Stimulated activated naive B cell treated with anti-CD40 and anti-IgM and Interleukin-4, amounts not matched to agents 10 μg/mL and 1 μg/mL and 100 μg/mL, for 72 hours (primary cell): ENCODE measurements around the gene KAT7.
A peak's percentile ranks its signal among the peaks of the same experiment; 100 is the strongest.

ENCODE experiments used
- ATAC-seq, 2 donors: fragments of 150-1000 bp; cut with Tn5 transposase; replicated peaks; 2 replicates each; pipeline ENCODE4 v1.10.0; 2021; ENCODE audit warnings: moderate library complexity in 1 of 2
- DNase-seq: peaks from one replicate; pipeline ENCODE4 v3.0.0; 2021
- H3K27ac Mint-ChIP-seq: one replicate; pipeline ENCODE4 v1.8.0; 2022; ENCODE audit warnings: mild to moderate bottlenecking, mixed read lengths
- H3K27me3 Mint-ChIP-seq, 2 donors: one replicate each; pipeline ENCODE4 v1.8.0; 2022; ENCODE audit warnings: mixed read lengths in 2 of 2
- H3K36me3 Mint-ChIP-seq, 2 donors: one replicate each; pipeline ENCODE4 v1.8.0; 2022; ENCODE audit warnings: mixed read lengths in 2 of 2, mild to moderate bottlenecking in 1 of 2
- H3K4me1 Mint-ChIP-seq, 2 donors: one replicate each; pipeline ENCODE4 v1.8.0; 2022; ENCODE audit warnings: mixed read lengths in 2 of 2, mild to moderate bottlenecking in 1 of 2
- H3K4me3 Mint-ChIP-seq, 2 donors: one replicate each; pipeline ENCODE4 v1.8.0; 2022; ENCODE audit warnings: mild to moderate bottlenecking in 2 of 2, mixed read lengths in 2 of 2, moderate library complexity in 1 of 2
- H3K9me3 Mint-ChIP-seq, 2 donors: one replicate each; pipeline ENCODE4 v1.8.0; 2022; ENCODE audit warnings: mixed read lengths in 2 of 2, mild to moderate bottlenecking in 1 of 2

Gene KAT7

DNA sequence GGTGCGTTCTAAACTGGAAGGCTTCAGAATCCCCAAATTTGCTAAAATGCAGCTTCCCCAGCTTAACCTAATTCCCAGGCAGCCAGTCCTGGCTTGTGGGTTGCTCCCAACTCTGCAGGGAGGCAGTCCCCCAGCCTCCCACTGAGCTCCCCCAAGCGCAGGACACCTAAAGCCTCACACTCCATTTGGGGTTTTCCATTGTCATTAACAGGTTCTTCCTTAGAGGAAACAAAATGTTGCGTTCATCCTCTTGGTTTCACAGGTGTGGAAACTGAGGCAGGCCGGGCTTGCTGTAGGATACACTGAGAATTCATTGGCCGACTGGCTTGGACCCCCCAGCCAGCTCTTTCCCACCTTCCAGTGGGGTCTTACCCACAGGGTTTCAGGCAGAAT lies 61.7 kb downstream of the KAT7 start:
- peak overlapping the region in 1 of 2 donors; percentile 77 for H3K4me3 Mint-ChIP-seq
- H3K27ac Mint-ChIP-seq = no peak overlapping the region

DNA sequence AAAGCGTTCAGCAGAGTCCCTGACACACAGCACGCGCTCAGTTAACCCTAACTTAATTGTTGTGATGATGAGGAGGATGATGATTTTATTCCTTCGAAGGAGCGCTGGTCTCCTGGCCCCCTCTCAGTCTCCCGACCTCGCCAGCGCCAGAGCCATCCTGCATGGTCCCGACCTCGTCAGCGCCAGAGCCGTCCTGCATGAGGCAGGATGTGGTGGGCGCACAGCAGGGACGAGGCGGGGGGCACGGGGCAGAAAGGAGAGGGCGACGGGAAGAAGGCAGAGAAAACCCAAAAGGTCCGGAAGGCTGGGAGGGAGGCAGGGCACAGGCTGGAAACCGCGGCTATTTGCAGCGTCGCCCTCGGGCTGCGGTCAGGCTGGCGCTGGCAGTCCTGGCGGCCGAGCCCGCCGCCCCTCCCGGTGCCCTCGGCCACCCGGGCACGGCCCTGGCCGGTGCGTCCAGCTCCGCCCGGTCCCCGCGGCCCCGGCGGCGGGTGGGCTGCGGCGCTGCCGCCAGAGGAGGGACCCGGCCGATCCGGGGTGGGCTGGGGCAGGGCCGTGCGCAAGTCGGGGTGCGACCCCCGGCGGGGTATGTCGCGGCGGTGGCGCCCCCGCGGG lies 62.4 kb downstream of the KAT7 start:
- Mint-ChIP-seq H3K27ac (peak overlapping the region; percentile 92), H3K4me3 (peak overlapping the region; percentile 84 to 93), H3K36me3 (peaks cover 7 to 10% of the 10 kb centered on the region in 2 donors), H3K27me3 (peaks cover 43 to 51% of the 10 kb centered on the region in 2 donors), H3K4me1 (peaks cover 15 to 17% of the 10 kb centered on the region in 2 donors), H3K9me3 (no peaks in the 10 kb centered on the region)
- ATAC-seq (peak; percentile 11 to 28), DNase-seq (no peak)

More for the DNA sequence above, 61.7 kb downstream of the KAT7 start:
- peaks cover 7 to 14% of the 10 kb centered on the region in 2 donors for H3K36me3 Mint-ChIP-seq
- DNase-seq (no peak), ATAC-seq (no peak)
- peaks cover 16 to 19% of the 10 kb centered on the region in 2 donors for H3K4me1 Mint-ChIP-seq
- peaks cover 36 to 44% of the 10 kb centered on the region in 2 donors for H3K27me3 Mint-ChIP-seq
- no peaks in the 10 kb centered on the region for H3K9me3 Mint-ChIP-seq

DNA sequence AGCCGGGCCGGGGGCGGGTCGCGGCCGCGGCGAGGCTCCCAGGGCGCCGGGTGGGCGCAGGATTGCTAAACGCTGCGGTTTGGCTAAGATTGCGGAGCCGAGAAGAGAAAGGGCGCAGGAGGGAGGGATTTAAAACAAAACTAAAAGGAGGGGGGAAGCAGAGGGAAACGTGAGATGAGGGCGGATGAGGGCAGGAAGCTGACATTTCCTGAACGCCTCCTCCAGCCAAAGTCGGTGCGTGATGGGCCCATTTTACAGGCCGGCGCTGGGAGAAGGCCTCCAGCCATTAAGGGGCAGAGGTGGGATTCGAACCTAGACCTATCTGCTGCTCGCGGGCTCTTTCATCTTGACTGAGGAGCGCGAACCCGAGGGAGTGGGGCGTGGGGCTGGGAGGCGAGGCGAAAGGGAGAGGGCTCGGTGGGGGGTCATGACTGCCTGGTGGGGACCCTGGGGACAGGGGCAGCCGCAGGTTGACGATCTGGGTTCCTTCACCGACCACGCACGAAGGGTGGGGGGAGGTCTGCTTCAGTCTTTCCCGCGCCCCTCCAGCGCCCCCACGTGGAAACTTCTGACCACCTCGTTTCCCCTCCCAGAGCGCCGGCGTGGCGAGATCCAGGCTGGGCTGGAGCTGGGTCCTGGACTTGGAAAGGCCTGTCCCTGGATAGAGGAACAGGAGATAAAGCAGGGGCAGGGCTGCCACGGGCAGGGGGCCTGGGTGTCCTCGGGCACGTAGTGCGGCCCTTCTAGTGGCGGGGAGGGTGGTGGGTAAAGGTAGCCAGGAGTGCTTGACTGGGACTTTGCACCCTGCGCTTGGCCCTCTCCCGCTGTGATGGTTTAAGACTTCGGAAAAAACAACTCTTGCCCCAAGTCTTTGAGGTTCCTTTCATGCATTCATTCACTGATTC lies 63.2 kb downstream of the KAT7 start:
- Mint-ChIP-seq H3K9me3 (no peaks in the 10 kb centered on the region), H3K4me3 (peak overlapping the region; percentile 82 to 84), H3K27ac (peak overlapping the region; percentile 77), H3K4me1 (peaks cover 15 to 17% of the 10 kb centered on the region in 2 donors), H3K36me3 (peaks cover 7 to 10% of the 10 kb centered on the region in 2 donors), H3K27me3 (peaks cover 43 to 52% of the 10 kb centered on the region in 2 donors)
- ATAC-seq = peak; percentile 58 to 59
- DNase-seq = peak; percentile 36

DNA sequence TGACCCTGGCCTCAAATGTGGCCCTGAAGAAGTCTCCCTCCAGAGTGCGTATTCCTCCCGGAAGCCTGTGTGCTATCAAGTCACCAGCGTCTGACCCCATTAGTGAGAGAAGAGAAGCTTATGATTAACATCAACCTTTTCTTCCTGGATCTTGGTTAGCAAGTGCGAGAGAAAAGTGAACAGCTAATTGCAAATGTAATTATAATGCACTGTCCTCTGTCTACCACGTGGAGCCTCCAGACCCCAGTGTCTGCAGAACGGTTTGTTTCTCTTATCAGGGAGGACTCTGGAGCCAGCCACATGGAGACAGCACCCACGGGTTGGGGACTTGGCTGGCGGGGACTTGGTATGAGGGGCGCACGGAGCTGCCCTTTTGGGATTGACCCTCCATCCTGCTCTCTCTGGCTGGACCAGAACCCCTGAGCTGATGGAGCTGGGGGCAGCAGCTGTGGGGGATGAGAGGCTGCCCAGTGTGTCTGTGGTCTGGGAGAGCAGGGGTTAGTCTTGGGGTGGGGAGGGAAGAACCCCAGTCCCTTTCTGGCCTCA lies 65.1 kb downstream of the KAT7 start:
- H3K27ac Mint-ChIP-seq = no peak overlapping the region
- H3K4me3 Mint-ChIP-seq = no peak overlapping the region
- no peaks in the 10 kb centered on the region for H3K9me3 Mint-ChIP-seq
- ATAC-seq (no peak), DNase-seq (no peak)
- H3K4me1 Mint-ChIP-seq = peaks cover 15 to 17% of the 10 kb centered on the region in 2 donors
- H3K36me3 Mint-ChIP-seq = no peaks in the 10 kb centered on the region
- peaks cover 46 to 56% of the 10 kb centered on the region in 2 donors for H3K27me3 Mint-ChIP-seq

DNA sequence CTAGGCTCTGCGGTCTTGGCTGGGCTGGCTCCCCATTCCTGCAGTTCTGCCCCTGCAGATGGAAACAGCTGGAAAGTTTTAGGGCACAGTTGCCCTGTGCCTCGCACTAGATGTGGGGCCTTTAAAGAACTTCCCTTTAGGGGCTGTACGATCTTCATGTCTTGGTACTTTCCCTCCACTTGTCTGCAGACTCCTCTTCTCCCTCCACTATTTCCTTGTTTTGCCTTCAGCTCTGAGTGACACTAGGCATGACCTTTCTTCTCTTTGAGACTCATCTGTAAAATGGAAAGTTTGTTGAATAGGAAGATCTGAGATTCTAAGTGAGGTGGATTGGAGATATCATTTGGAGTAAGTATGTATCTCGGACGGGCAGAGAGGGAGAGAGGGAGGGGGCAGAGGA lies 65.6 kb downstream of the KAT7 start:
- Mint-ChIP-seq H3K27ac (peak overlapping the region; percentile 15), H3K4me1 (peaks cover 15 to 17% of the 10 kb centered on the region in 2 donors), H3K9me3 (no peaks in the 10 kb centered on the region), H3K4me3 (no peak overlapping the region), H3K27me3 (peaks cover 51 to 62% of the 10 kb centered on the region in 2 donors), H3K36me3 (no peaks in the 10 kb centered on the region)
- DNase-seq (no peak), ATAC-seq (no peak)

DNA sequence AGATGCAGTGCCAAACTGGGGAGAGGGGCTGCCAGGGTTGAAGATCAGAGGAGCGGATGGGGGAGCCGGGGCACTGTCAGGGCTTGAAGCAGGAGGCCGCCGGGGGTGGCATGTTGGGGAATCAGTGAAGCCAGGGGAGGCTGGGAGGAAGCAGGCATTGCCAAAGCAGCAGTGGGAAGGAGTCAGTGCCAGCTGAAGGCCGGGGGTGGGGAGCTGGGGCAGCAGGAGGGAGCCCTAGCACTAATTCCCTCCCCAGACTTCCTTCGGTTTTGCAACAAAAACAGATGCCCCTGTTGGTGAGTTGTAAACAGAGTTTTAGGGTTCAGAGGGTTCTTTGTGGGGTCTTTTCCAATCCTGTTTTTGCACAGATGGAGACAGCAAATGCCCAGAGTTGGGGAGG lies 70.3 kb downstream of the KAT7 start:
- peaks cover 45 to 61% of the 10 kb centered on the region in 2 donors for H3K27me3 Mint-ChIP-seq
- no peaks in the 10 kb centered on the region for H3K36me3 Mint-ChIP-seq
- no peak for DNase-seq
- H3K4me3 Mint-ChIP-seq = no peak overlapping the region
- H3K9me3 Mint-ChIP-seq = no peaks in the 10 kb centered on the region
- H3K4me1 Mint-ChIP-seq = peaks cover 6 to 7% of the 10 kb centered on the region in 2 donors
- H3K27ac Mint-ChIP-seq = no peak overlapping the region
- no peak for ATAC-seq

DNA sequence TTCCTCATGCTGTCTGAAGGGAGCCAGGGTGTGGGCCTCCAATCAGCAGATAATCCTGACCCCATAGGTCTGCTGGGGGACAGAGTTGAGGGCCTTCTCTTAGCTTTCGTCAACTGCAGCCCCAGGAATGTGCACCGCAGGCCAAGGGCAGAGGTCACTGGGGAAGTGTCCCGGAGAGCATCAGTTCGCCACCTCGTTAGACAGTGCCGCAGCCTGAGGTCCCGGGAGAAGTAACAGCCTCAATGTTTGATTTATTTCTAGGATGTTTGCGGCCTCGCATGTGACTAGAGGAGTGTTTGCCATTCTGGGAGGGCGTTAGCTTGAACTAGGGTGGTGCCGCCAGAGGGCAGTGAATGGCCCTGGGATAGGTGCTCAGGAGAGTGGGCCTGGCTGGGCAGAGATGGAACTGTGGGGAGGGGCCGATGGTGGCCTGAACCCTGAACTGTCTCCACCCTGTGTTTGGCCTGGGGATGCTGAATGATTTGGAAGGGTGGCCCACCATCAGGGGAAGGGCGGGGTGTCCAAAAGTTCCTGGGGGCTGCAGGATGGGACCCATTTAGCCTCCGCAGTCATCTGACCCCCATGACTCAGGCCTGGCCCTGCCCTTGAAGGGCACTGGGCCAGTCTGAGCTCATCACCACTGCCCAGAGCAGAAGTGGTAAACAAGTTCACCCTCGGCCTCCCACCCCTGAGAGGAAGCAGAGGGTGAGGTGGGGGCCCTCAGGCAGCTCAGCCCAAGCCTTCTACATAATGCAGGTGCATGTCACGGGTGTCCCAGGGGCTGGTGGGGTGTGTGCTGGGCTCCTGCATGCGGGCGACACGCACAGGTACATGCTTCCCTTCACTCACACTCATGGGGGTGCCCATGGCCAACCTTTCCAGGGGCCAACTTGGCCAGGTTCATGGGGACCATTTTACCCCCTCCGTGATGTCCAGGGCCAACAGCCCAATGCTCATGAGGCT lies 71.8 kb downstream of the KAT7 start:
- H3K27me3 Mint-ChIP-seq = peaks cover 36 to 51% of the 10 kb centered on the region in 2 donors
- H3K36me3 Mint-ChIP-seq = no peaks in the 10 kb centered on the region
- no peak for DNase-seq
- peaks cover 4 to 7% of the 10 kb centered on the region in 2 donors for H3K4me1 Mint-ChIP-seq
- no peak overlapping the region for H3K4me3 Mint-ChIP-seq
- ATAC-seq = no peak
- H3K27ac Mint-ChIP-seq = no peak overlapping the region
- no peaks in the 10 kb centered on the region for H3K9me3 Mint-ChIP-seq

DNA sequence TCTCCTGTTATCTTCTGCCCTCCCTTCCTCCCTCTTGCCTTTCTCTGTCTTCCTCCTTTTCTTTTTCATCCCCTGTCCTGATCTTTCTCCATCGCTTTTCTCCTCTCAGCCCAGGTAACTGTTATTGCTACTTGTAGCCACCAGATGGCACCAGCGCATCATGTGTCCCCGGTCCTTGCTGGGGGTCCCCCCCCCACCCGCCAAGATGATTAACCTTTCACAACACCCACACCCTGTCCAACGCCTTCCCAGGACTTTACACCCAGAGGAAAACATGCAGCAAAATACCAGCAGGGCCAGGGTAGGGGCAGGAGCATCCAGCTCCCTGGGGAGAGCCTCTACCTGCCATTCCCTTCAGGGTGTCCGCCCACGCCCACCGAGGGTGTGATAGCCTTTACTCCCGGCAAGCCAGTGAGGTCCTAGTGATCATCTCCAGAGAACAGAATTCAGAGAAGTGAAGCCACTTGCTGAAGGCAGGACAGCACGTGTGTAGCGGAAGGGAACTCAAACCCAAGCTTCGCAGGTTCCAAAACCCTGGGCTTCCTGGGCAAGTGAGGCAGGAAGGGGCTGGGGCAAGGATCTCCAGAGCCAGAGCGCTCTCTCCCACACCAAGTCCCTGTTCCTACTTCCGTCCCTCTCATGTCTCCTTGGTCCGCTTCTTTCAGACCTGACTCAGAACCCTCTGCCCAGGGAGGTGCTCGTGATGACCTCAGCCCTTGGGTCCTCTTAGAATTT lies 72.8 kb downstream of the KAT7 start:
- no peak overlapping the region for H3K4me3 Mint-ChIP-seq
- peaks cover 4 to 7% of the 10 kb centered on the region in 2 donors for H3K4me1 Mint-ChIP-seq
- no peak overlapping the region for H3K27ac Mint-ChIP-seq
- H3K27me3 Mint-ChIP-seq = peaks cover 30 to 43% of the 10 kb centered on the region in 2 donors
- H3K36me3 Mint-ChIP-seq = no peaks in the 10 kb centered on the region
- peak; percentile 49 to 61 for ATAC-seq
- no peak for DNase-seq
- no peaks in the 10 kb centered on the region for H3K9me3 Mint-ChIP-seq

DNA sequence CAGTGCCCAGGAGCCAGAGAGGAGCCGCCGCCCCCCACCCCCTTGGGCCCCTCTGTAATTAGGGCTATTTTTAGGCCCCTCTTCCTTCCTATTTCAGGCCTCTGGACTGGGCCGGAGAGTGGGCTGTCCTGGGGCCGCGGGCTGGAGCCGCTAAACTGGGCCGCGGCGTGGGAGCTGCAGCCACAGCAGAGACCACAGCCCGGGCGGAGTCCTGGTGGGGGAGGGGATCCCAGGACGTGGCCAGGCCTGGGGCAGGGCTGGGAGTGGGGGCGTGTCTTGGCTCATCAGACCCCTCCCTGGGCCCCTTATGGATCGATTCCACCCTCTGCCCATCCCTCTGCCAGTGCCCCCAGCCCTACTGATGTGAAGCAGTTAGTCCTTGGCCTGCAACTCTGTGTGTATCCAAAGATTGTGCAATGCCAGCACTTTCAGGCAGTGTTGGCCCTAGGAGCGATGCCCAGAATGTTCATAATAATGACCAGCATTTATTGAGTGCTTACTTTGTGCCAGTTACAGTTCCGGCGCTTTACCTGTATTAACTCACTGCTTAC lies 74.4 kb downstream of the KAT7 start:
- ATAC-seq = no peak
- no peak overlapping the region for H3K27ac Mint-ChIP-seq
- H3K36me3 Mint-ChIP-seq = no peaks in the 10 kb centered on the region
- peaks cover 37 to 51% of the 10 kb centered on the region in 2 donors for H3K27me3 Mint-ChIP-seq
- no peak overlapping the region for H3K4me3 Mint-ChIP-seq
- H3K4me1 Mint-ChIP-seq = peaks cover 4 to 7% of the 10 kb centered on the region in 2 donors
- H3K9me3 Mint-ChIP-seq = no peaks in the 10 kb centered on the region
- no peak for DNase-seq

DNA sequence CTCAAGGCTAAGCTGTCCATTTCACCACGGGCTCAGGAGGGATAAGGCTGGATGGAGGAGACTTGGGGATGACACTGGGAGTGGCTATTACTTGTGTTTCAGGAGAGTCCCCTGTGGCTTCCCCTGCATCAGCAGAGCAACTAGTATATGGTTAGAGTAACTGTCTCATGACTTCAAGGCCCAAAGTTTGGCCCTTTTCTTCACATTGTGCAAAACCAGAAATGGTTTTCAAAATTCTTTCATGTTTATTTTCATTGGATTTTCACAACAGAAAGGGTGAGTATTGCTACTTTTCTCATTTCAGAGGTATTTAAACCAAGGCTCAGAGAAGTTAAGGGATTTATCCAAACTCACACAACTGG lies 77.5 kb downstream of the KAT7 start:
- H3K4me3 Mint-ChIP-seq = no peak overlapping the region
- DNase-seq (no peak), ATAC-seq (no peak)
- H3K36me3 Mint-ChIP-seq = no peaks in the 10 kb centered on the region
- no peaks in the 10 kb centered on the region for H3K9me3 Mint-ChIP-seq
- peaks cover 29 to 34% of the 10 kb centered on the region in 2 donors for H3K27me3 Mint-ChIP-seq
- H3K27ac Mint-ChIP-seq = no peak overlapping the region
- peaks cover 3 to 4% of the 10 kb centered on the region in 2 donors for H3K4me1 Mint-ChIP-seq

DNA sequence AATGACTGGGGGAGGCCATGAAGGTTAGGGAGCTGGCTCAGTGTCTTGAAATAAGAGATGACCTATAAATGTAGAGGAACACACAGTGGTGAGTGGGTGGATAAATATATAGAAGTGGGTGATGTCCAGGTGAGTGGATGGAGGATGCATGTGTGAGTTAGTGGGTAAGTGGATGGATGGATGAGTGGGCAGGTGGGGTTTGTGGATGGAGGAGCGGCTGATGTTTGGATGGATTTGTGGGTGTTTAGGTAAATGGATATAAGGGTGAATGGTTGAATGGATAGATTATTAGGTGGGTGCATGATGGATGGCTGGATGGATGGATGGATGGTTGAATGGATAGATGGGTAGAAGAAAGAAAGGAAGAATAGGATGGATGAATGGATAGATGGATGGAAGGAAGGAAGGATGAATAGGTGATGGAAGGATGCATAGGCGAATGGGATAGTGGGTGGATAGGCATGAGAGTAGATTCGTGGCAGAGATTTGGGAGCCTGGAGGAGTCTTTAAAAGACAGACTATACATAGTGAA lies 78.5 kb downstream of the KAT7 start:
- no peak overlapping the region for H3K27ac Mint-ChIP-seq
- peaks cover 19 to 30% of the 10 kb centered on the region in 2 donors for H3K27me3 Mint-ChIP-seq
- H3K9me3 Mint-ChIP-seq = no peaks in the 10 kb centered on the region
- H3K4me3 Mint-ChIP-seq = no peak overlapping the region
- no peak for DNase-seq
- H3K4me1 Mint-ChIP-seq = no peaks in the 10 kb centered on the region
- ATAC-seq = no peak
- no peaks in the 10 kb centered on the region for H3K36me3 Mint-ChIP-seq

DNA sequence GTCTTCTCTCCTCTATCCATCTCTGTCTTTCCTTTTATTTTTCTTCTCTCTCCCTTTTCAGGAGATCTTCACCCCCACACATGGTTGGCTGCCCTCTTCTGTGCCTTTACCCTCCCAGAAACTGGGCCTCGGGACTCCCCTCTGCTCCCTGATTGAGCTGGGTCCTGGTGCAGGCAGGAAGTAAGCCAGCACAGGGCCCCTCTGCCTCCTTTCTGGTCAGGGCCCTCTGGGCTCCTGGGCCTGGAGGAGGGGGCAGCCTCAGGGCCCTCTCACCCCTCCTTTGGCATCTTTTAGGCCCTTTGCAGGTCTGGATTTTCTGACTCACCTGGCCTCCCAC lies 80.5 kb downstream of the KAT7 start:
- H3K27ac Mint-ChIP-seq = no peak overlapping the region
- H3K4me3 Mint-ChIP-seq = no peak overlapping the region
- H3K36me3 Mint-ChIP-seq = no peaks in the 10 kb centered on the region
- peaks cover 22 to 39% of the 10 kb centered on the region in 2 donors for H3K27me3 Mint-ChIP-seq
- ATAC-seq (no peak), DNase-seq (no peak)
- H3K4me1 Mint-ChIP-seq = peaks cover 0 to 2% of the 10 kb centered on the region in 2 donors
- no peaks in the 10 kb centered on the region for H3K9me3 Mint-ChIP-seq

DNA sequence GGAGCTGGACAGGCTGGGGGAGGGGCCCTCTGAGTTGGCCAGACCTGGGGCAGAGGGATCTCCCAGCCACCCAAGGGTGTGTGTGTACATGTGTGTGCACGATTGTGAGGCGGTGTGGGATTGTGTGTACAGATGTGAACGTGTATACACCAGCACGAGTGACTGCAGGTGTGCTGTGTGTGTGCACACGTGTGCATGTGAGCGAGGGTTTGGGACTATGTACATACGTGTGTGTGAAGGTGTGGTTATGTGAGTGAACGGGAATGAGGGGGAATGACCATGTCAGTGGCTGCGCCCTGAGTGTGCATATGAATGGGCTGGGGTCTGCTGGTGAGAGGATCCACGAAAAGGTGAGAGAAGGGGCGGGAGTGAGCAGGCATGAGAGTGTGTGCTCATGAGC lies 81.8 kb downstream of the KAT7 start:
- no peaks in the 10 kb centered on the region for H3K9me3 Mint-ChIP-seq
- H3K4me3 Mint-ChIP-seq = no peak overlapping the region
- ATAC-seq = no peak

More for the DNA sequence above, 81.8 kb downstream of the KAT7 start:
- H3K4me1 Mint-ChIP-seq = peaks cover 0 to 2% of the 10 kb centered on the region in 2 donors
- no peaks in the 10 kb centered on the region for H3K36me3 Mint-ChIP-seq
- no peak overlapping the region for H3K27ac Mint-ChIP-seq
- H3K27me3 Mint-ChIP-seq = peaks cover 30 to 44% of the 10 kb centered on the region in 2 donors
- no peak for DNase-seq
